Measurements from ENCODE around the gene TYW5.
A peak's percentile ranks its signal among the peaks of the same experiment; 100 is the strongest.

Gene TYW5

GRCh38 chr2:199989822-199990221 is 34.5 kb upstream of the TYW5 start:
- TF ChIP-seq CTCF (IDR thresholded peaks at IDR 0.05) = no peak
- Histone ChIP-seq H3K36me3 (ENCODE audit: control insufficient read depth, insufficient read depth, low read length) (no peaks in the 10 kb centered on the region), H3K9ac (no peak overlapping the region), H3K4me1 (peaks cover 3% of the 10 kb centered on the region), H3K9me3 (ENCODE audit: control insufficient read depth, low read length) (no peaks in the 10 kb centered on the region), H2AFZ (no peak overlapping the region), H3K4me2 (ENCODE audit: low read length) (no peak overlapping the region), H3K4me3 (ENCODE audit: low read depth, low read length) (no peak overlapping the region), H3K79me2 (no peaks in the 10 kb centered on the region), H3K27ac (no peak overlapping the region), H3K27me3 (ENCODE audit: control insufficient read depth, insufficient read depth, low read length) (no peaks in the 10 kb centered on the region)

GRCh38 chr2:199988151-199988550 is 32.9 kb upstream of the TYW5 start:
- Histone ChIP-seq H3K4me2 (ENCODE audit: low read length) (no peak overlapping the region), H3K36me3 (ENCODE audit: control insufficient read depth, insufficient read depth, low read length) (no peaks in the 10 kb centered on the region), H2AFZ (no peak overlapping the region), H3K27ac (no peak overlapping the region), H3K9me3 (ENCODE audit: control insufficient read depth, low read length) (no peaks in the 10 kb centered on the region), H3K4me1 (no peaks in the 10 kb centered on the region), H3K27me3 (ENCODE audit: control insufficient read depth, insufficient read depth, low read length) (no peaks in the 10 kb centered on the region), H3K4me3 (ENCODE audit: low read depth, low read length) (no peak overlapping the region), H3K79me2 (no peaks in the 10 kb centered on the region), H3K9ac (no peak overlapping the region)
- no peak for TF ChIP-seq CTCF (IDR thresholded peaks at IDR 0.05)

GRCh38 chr2:199987586-199987985 is 32.3 kb upstream of the TYW5 start:
- H3K9ac ChIP-seq = no peak overlapping the region
- no peak overlapping the region for H3K4me3 ChIP-seq (ENCODE audit: low read depth, low read length)
- no peaks in the 10 kb centered on the region for H3K27me3 ChIP-seq (ENCODE audit: control insufficient read depth, insufficient read depth, low read length)
- no peak for TF ChIP-seq CTCF (IDR thresholded peaks at IDR 0.05)
- no peak overlapping the region for H3K4me2 ChIP-seq (ENCODE audit: low read length)
- no peak overlapping the region for H2AFZ ChIP-seq
- H3K36me3 ChIP-seq (ENCODE audit: control insufficient read depth, insufficient read depth, low read length) = no peaks in the 10 kb centered on the region
- H3K4me1 ChIP-seq = no peaks in the 10 kb centered on the region
- no peaks in the 10 kb centered on the region for H3K9me3 ChIP-seq (ENCODE audit: control insufficient read depth, low read length)
- H3K27ac ChIP-seq = no peak overlapping the region
- no peaks in the 10 kb centered on the region for H3K79me2 ChIP-seq

- H3K79me2 ChIP-seq = no peaks in the 10 kb centered on the region
Observed at GRCh38 chr2:199985625-199986207, 30.4 kb upstream of the TYW5 start.

More at GRCh38 chr2:199985625-199986207, 30.4 kb upstream of the TYW5 start:
- no peaks in the 10 kb centered on the region for H3K36me3 ChIP-seq (ENCODE audit: control insufficient read depth, insufficient read depth, low read length)
- peak; percentile 68 for TF ChIP-seq CTCF (IDR thresholded peaks at IDR 0.05)
- H3K4me1 ChIP-seq = no peaks in the 10 kb centered on the region
- H3K4me3 ChIP-seq (ENCODE audit: low read depth, low read length) = no peak overlapping the region
- no peak overlapping the region for H3K9ac ChIP-seq
- H3K9me3 ChIP-seq (ENCODE audit: control insufficient read depth, low read length) = no peaks in the 10 kb centered on the region
- H3K4me2 ChIP-seq (ENCODE audit: low read length) = no peak overlapping the region
- no peak overlapping the region for H2AFZ ChIP-seq
- H3K27me3 ChIP-seq (ENCODE audit: control insufficient read depth, insufficient read depth, low read length) = no peaks in the 10 kb centered on the region
- H3K27ac ChIP-seq = no peak overlapping the region
